GM19463 (cell line): ENCODE results near the gene PPAT.
A peak's percentile ranks its signal among the peaks of the same experiment; 100 is the strongest.
"Not testable (repeated sequence)": the region's sequence is repeated elsewhere in the genome, so short reads cannot be mapped to it uniquely, and the experiment has no call there.

Experiments used
- ATAC-seq: cut with Tn5 transposase; IDR thresholded peaks from one replicate; pipeline ENCODE4 v1.9.1; 2021; ENCODE audit warnings: mild to moderate bottlenecking, moderate library complexity; ENCODE audit not compliant: unreplicated experiment

PPAT gene

GRCh38 chr4:56435140-56435926, at the start of gene PPAT:
Gene PPAT (minus strand): TSS chr4:56435615. CDS start chr4:56435477, 138 bp downstream.
- peak; percentile 71 for ATAC-seq

DNA sequence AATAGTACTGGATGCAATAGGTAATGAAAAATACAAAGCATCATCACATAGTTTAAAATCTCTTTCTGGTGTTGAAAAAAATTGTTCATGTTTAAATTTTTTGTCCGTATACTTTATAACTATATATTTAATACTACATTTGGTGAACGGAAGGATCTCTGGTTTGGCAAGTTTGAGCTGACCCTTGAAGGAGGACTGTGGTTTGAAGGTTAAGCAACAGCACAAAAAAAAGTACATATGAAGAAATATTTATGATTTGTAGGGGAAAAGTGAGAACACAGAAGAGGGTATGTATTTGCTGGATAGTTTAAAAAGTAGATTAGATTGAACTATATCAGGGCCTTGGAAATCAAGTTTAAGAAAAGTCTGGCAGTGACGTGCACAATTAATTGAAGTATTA, 45.3 kb upstream of the PPAT start:
- ATAC-seq, result no peak

DNA sequence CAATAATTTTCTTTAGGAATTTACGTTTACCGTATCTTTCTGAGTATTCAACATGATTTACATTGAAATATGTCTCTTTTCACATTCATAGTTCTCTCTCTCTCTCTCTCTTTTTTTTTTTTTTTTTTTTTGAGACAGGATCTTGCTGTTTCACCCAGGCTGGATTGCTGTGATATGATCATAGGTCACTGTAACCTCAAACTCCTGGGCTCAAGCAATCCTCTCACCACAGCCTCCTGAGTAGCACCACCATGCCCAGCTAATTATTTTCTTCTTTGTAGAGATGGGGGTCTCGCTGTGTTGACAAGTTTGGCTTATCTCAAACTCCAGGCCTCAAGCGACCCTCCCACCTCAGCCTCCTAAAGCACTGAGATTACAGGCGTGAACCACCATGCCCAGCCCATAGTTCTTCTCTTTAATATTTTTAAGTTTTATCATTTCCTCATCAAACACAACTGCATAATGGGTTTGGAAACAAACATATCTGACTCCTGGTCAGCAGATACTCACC, 41.8 kb upstream of the PPAT start:
- ATAC-seq, result no peak

GRCh38 chr4:56475917-56476316, 40.5 kb upstream of the PPAT start:
- peak; percentile 95 for ATAC-seq

GRCh38 chr4:56469489-56470210, 34.2 kb upstream of the PPAT start:
- no peak for ATAC-seq

DNA sequence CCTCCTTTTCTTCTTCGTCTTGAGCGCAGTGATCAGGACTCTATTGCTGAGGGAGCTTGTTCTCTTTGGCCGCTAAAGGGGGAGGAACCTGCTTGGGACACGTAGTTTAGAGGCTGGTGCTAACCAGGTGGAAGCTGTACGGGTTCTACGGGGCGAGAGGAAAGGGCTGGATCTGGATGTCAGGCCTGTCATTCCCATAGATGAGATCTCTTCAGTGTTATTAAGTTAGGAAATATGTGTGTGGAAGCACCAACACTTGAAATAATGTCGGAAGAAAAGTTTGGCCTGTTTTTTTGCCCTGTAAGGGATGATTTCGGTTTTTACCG, 32.6 kb upstream of the PPAT start:
- ATAC-seq, result peak; percentile 39

DNA sequence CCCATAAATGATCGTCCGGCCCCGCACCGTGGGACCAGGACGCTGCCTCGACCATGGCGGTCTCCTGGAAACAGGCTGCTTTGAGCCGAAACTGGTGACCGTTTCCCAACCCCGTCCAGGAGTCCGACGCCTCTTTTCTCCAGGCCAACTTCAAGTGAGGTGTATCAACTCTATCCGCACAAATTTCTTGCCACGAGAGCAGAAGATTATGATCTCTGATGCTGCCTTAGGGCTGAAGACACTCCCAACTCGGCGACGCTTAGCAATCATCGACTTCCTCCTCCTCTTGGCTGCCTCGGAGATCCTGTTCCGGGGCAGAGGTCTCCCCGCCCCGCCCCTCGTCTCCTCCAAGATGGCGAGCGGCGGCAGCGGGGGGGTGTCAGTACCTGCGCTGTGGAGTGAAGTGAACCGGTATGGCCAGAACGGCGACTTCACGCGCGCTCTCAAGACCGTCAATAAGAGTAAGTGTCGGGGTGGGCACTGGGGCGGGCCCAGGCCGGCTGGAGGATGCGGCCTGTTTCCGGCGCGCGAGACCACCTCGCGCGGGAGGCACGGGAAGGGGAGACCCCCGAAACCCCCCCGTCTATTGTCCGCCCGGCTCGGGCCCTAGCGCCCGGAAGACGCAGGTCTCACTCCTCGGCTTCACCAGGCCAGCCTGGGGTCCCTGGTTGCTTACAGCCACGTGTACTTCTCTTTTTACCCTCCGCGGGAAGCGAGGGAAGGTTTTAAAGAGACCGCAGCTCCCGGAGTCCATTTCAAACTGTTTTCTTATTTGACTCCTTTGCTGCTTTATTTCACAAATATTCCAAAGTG, 32.1 kb upstream of the PPAT start, which contains the start of gene SRP72:
SRP72 (plus strand) TSS at position 334 of the 813 bp plus-strand sequence; CDS start at position 353, 19 bp downstream.
- ATAC-seq, result peak; percentile 95

GRCh38 chr4:56466910-56467283, 31.5 kb upstream of the PPAT start:
- no peak for ATAC-seq

- ATAC-seq, result not testable (repeated sequence)
Observed at GRCh38 chr4:56466296-56466761, 30.9 kb upstream of the PPAT start.

DNA sequence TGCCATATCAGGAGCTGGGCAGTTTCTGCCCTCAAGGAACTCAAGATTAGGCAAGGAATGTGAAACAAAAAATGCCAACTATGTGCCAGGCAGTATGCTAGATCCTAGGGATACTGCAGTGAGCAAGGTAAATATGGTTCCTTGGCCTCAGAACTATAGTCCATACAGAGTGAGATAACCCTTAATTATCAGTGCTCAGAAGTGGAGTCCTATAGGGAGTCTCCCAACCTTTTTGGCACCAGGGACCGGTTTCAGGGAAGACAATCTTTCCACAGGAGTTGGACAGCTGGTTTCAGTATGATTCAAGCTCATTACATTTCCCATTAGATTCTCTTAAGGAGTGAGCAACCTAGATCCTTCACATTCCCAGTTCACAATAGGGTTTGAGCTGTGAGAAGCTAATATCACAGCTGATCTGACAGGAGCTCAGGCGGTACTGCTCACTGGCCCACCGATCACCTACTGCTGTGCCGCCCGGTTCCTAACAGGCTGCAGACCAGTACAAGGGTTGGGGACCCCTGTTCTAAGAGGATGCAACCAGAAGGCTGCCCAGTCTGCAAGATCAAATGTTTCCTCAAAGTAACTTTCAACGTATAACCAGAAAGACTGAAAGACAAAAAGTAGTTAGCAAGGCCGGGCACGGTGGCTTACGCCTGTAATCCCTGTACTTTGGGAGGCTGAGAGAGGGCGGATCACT, 30.3 kb upstream of the PPAT start:
- ATAC-seq, result no peak

- ATAC-seq, result no peak
Observed at GRCh38 chr4:56464581-56464980, 29.2 kb upstream of the PPAT start.

DNA sequence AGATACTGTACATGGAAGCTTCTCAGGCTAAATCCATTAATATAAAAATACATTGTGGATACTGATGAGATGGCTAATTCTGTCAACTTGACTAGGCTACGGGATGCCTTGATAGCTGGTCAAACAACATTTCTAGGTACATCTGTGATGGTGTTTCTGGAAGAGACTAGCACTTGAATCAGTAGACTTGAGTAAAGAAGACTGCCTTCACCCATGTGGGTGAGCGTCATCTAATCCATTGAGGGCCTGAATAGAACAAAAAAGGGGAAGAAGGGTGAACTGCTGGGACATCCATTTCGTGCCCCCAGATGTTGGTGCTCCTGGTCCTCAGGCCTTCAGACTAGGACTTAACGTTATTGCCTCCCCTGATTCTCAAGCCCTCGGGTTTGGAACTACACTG, 28.3 kb upstream of the PPAT start:
- no peak for ATAC-seq

- ATAC-seq, result no peak
Observed at GRCh38 chr4:56462157-56462556, 26.7 kb upstream of the PPAT start.

DNA sequence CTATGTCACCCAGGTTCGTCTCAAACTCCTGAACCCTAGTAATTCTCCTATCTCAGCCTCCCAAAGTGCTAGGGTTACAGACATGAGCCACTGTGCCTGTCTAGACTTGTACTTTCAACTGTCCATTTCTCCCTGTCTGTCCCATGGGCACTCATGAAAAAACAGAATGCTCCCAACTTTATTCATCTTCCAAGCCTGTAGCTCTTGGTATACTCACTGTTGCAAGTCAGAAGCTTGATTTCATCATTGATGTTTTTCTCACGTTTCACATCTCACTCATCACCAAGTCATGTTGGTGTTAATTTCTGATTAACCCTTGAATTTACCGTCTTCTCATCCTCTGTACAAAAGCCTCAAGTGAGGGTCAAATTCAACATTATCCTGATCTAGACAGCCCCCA, 24.7 kb upstream of the PPAT start:
- ATAC-seq, result no peak

DNA sequence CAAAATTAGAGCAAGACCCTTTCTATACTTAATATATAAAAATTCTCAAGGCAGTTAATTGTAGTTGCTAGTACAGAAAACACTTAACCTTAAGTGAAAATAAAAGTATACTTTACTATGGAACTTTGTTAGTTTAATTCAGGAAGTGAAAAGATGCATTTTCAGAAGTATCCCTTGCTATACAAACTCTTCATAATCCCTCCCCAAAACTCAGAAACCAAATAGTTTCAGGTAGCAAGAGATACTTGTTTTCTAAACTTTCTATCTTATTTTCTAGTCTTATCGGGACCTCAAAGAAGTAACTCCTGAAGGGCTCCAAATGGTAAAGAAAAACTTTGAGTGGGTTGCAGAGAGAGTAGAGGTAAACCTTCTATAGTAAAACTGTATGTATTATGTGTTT, 14.9 kb upstream of the PPAT start:
- no peak for ATAC-seq

DNA sequence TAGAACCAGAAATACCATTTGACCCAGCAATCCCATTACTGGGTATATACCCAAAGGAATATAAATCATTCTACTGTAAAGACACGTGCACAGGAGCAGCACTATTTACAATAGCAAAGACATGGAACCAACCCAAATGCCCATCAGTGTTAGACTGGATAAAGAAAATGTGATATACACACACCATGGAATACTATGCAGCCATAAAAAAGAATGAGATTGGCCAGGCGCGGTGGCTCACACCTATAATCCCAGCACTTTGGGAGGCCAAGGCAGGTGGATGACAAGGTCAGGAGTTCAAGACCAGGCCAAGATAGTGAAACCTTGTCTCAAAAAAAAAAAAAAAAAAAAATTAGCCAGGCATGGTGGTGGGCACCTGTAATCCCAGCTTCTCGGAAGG, 14.1 kb upstream of the PPAT start:
- ATAC-seq, result not testable (repeated sequence)

DNA sequence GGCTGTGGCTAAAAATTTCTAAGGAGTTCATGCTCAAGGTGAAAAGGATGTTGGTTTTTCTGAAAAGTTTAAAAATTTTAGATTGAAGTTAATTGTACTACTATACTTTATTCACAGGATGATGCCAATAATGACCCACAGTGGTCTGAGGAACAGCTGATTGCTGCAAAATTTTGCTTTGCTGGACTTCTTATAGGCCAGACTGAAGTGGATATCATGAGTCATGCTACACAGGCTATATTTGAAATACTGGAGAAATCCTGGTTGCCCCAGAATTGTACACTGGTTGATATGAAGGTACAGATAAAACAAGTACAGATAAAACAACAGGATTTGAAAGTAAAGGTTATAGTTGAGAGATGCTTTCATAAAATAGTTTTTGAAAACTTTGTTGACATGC, 12.9 kb upstream of the PPAT start:
- no peak for ATAC-seq

DNA sequence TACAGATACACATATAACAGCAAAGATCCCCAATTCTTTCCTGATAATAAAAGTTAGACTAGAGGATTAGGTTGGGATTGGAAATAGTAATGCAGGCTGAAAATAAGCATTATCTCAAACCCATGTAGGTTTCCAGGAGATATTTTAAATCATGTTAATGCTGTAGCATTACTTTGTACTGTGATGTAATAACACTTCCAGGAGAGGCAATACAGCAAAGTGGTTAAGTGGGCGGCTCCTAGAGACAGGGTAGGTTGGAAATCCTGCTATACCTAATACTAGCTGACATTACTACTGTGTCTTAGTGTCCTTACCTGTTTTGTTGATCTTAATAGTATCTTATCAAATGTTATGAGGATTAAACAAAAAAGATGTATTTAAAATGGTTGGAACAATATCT, 10.3 kb upstream of the PPAT start:
- ATAC-seq, result no peak

- no peak for ATAC-seq
Observed at GRCh38 chr4:56444719-56445118, 9.3 kb upstream of the PPAT start.

- ATAC-seq, result no peak
Observed at GRCh38 chr4:56440983-56441382, 5.6 kb upstream of the PPAT start.

GRCh38 chr4:56438766-56439165, 3.4 kb upstream of the PPAT start:
- no peak for ATAC-seq
